ENCODE results near the gene MEGF6.
A peak's percentile ranks its signal among the peaks of the same experiment; 100 is the strongest.

Gene MEGF6

GRCh38 chr1:3568815-3569435 is 42.4 kb downstream of the MEGF6 start:
- DNase-seq, result no peak

GRCh38 chr1:3566951-3567804 is 44.1 kb downstream of the MEGF6 start:
- no peak for DNase-seq

DNA sequence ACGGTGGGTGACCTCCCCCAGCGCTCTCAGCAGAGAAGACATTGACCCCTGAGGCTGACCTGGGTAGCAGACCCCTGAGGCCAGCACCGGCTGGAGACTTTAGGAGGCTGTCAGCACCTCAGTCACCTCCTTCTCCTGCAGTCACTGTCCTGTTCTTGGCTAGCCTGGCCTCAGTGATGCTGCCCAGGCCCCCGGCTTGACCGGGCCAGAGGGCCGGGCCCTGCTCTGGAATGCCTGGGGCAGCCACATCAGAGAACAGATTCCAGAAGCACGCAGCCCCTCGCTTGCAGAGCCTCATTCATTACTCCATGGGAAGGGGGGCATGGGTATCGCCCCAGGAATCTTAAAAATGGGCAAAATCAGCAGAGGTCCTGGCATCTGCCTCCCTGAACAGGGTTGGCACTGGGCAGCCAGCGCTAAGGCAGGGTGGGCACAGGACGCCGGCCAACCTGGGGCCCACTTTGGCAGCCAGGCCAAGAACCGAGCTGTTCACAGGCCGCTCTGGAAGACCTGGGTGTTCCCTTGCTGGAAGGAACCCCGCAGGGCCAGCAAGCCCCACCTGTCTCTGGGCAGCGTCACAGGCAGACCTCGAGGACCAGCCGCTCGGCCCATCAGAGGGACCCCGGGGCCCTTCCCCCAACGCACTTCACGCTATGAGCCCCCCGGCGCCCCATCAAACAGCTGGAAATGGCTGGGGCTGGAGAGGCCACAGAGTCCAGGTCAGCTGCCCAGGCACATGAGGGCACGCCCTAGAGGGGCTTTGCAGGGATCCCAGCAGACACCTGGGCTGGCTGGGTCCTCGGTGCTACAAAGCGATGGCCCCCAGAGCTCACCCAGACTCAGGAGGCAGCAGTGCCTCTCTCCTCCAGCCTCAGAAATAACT is 45.1 kb downstream of the MEGF6 start:
- DNase-seq, result no peak

GRCh38 chr1:3564921-3565831 is 46.1 kb downstream of the MEGF6 start:
- peak; percentile 37 for DNase-seq

GRCh38 chr1:3563610-3564009 is 47.7 kb downstream of the MEGF6 start:
- DNase-seq, result no peak

- no peak for DNase-seq
Observed at GRCh38 chr1:3563125-3563524, 48.2 kb downstream of the MEGF6 start.

DNA sequence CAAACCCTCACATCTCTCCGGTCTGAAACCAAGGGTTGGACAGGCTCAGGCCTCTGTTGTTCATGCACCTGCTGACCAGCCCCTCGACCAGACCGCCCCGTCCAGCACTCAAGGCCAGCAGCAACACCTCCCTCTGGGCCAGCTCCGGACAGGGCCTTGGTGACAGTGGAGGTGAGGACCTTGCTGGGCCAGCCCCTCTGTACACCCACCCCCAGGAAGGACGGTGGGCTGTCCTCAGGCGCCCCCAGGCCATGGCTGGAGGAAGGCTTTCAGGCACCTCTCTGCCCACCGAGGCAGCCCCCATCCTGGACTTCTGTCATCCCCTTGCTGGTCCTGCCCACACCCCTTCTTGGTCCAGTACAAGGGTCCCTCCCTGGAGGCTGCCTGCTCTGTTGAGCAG is 48.6 kb downstream of the MEGF6 start:
- DNase-seq, result no peak

DNA sequence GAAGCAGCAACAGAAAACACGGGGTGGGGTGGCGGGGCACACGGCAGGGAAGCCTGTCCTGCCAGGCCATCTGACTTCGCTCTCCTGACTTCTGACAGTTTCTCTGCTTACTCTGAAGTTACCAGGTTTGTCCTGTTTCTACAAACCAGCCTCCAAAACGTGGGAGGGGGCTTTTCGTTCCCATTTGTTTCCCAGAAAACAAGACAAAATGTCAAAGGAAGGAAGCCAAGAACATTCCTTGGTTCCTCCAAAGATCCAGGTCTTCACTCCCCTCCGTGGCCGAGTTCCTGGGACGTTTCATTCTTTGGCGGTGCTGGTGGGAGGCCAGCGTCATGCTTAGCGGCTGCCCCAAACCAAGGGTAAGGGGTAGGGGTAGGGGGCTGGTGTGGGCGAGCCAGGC is 49.6 kb downstream of the MEGF6 start:
- DNase-seq, result no peak

- DNase-seq, result no peak
Observed at GRCh38 chr1:3560981-3561380, 50.3 kb downstream of the MEGF6 start.

DNA sequence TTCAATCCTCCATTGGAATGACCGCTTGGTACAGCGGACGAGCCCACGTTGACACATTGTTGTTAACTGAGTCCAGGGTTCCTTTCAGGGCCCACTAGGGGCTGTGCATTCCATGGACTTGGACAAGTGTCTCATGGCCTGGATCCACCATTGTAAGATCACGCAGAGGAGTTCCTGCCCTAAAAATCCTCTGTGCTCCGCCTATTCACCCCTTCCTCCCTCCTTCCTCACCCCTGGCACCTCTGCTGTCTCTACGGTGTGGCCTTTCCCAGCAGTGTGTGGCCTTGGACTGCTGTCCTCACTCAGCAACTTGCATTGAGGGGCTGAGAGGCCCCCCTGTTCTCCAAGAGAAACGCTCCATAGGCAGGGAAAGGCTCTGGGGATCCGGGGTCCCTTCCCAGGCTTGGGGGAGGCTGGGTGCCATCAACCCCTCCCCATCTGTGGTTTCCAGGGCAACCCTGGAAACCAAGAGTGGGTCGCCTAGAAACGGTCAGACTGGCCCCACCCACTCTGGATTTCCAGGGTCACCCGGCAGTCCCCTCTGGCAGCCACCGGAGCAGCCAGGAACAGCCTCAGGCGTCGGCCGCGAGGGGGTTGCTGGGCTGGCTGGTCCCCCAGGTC is 50.9 kb downstream of the MEGF6 start:
- DNase-seq, result no peak

DNA sequence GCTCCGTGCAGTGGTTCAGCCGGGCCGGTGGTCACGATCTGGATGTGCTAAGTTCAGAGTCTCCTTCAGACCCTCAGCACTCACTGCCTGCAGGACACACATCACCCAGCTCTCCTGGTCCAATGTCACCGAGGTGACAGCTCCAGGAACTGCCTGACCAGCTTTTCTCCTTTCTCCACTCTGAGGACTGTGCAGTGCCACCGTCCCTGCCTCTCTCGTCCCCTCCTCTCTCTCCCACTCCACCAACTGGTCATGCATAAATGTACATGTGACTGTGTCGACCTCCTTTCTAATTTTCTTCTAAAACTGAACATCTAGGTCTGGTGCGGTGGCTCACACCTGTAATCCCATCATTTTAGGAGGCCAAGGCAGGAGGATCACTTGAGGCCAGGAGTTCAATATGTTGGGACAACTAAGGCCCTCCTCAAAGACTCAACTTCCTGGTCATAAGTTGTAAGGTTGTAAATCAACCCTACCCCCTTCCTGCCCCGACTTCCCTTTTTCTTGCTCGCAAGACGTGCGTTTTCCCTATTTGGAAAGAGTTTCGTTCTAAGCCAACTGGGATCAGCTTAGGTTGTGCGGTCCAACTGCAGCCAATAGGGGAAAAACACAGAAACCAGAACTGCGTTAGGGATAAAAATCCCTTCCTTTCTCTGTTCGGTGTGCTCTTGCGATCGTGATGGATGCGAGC is 53.1 kb downstream of the MEGF6 start:
- no peak for DNase-seq

DNA sequence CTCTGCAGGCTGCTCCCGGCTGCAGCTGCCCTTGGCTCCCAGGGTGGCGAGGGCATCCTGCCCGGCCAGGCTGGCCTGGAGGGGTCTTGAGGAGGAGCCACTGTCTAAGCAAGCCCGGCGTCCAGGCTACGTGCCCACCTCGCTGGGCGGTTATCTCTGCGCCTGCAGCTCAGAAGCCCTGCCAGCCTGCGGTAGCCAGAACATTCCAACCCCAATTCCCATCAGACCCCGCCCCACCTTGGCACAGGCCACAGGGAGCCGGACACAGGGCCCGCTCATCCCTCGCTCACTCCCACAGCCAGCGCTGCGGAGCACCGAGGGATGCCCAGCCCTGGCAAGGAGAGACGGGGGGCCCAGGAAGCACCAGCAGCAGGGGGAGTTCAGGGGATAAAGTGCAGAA is 53.9 kb downstream of the MEGF6 start:
- DNase-seq, result no peak

DNA sequence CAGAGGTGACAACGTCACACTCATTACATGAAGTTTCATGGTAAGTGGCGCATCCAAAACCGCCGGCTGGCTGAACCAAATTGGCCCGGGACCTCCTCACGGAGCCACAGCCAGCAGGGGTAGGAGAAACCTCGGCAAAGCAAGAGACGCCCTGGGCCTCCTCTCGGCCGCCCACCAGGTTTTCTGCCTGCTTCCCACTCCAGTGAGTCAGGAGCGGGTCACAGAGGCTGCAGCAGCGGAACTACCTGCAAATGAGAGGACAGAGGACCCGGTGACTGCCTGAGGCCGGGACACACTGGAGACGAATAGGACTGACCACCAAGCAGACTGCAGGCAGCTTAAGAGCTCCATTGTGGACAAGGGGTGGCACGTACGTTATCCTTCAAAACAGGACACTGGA is 55.0 kb downstream of the MEGF6 start:
- DNase-seq, result no peak

DNA sequence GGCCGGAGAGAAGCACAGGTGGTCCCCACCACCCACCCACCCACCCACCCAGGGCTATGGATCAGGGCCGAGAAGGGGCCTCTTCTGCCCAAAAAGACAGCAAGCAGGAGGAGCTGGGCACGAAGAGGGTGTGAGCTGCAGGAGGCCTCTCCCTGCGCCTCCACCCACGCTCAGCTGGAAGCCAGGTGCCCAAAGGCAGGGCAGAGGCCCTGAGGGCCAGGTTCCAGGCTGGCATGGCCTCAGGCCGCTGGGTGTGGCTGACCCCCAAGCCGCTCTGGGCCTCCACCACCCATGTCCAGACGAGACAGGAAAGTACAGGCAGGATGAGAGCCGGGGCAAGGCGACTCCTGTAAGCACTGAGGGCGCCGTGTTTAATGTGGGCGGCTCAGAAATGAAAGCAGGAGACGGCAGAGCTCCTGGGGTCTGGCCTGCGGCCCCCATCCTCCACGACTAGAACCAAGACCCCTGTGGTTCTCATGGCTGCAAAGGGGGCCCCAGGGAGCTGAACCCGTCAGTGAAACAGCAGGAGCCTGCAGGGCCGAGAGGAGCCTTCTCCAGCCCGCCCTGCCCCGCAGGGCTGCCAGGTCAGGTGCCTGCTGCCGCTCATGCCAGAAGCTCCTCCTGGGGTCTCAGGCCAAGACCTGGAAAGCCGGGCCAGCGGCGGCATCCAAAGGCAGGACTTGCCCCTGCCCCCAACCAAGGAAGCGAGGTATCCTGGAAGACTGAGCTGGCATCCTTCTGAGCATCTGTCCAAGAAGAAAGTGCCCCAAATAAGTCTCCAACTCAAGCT is 56.0 kb downstream of the MEGF6 start:
- no peak for DNase-seq

DNA sequence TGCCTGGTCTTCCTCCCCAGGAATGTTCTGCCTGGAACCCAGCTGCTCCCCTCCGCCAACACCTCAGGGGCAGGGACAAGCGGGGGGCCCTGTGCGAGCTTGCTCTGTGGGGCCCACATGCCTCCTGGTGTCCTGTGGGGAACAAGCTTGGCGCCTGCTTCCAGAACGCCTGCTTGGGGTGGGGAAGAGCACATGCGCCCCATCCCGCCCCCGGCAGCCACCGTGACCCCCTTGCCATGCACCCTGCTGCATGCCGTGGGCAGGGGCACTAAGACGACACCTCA is 57.4 kb downstream of the MEGF6 start:
- no peak for DNase-seq

DNA sequence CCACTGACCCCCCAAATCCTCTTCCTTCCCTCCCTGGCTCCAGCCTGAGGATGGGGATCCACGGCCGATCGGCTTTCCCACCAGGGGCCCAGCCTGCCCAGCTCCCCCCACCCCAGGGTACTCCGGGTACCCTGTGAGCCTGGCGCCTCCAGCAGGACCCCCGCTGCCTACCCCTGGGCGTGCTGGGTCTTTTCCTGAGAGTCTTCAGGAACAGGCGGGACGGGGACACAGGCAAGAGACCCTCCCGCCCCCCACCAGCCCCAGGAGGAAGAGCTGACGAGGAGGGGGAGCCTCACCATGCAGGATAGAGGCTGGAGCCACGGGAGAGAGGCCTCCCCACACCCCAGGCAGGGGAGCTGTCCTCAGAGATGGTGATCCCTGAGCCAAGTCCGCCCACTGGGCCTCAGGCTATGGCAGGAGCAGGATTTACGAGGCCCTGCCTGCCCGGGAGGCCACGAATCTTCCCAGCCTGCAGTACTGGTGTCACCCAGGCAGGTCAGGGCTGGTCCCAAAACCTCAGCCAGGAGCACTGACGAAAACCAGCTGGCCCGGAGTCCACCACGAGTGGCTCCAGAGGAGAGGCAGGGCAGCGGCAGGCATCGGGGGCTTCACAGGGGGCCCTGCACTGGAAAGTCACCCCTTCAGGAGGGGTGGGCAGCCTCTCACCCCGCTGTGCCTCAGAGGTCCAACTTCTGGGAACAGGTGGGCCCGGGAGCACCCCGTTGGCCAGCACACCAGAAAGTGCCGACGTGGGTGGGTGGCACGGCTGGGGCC is 58.0 kb downstream of the MEGF6 start:
- no peak for DNase-seq

GRCh38 chr1:3552751-3553150 is 58.6 kb downstream of the MEGF6 start:
- no peak for DNase-seq

- no peak for DNase-seq
Observed at GRCh38 chr1:3552176-3552575, 59.1 kb downstream of the MEGF6 start.

- no peak for DNase-seq
Observed at GRCh38 chr1:3551711-3552110, 59.6 kb downstream of the MEGF6 start.

- no peak for DNase-seq
Observed at GRCh38 chr1:3551290-3551678, 60.0 kb downstream of the MEGF6 start.
